ENCODE measurements around the gene USP33. TPM values are rescaled to one million over a fixed set of nuclear protein-coding genes. Genes with fewer than 3 reads are reported as not detected.

Gene USP33
- total and polyA plus RNA-seq, 2 of the 13 experiments (the other 11 are each of a cell fraction or from before 2014, with no cell fraction given), result 32.0 to 49.1 TPM

- TF ChIP-seq ZNF18 (CRISPR knock-in tag; IDR thresholded peaks at IDR 0.05; ENCODE audit: insufficient replicate concordance) (peak; percentile 41), RXRB (CRISPR knock-in tag; IDR thresholded peaks at IDR 0.05; ENCODE audit: borderline replicate concordance) (peak; percentile 27; the same call in 1 of the 2 replicates), GATAD2A (CRISPR knock-in tag; IDR thresholded peaks at IDR 0.05) (peak; percentile 35), ZZZ3 (CRISPR knock-in tag; IDR thresholded peaks at IDR 0.05; ENCODE audit: borderline replicate concordance) (no peak; the same call in 1 of the 2 replicates), MATR3 (CRISPR knock-in tag; IDR thresholded peaks at IDR 0.05) (no peak), HIVEP1 (CRISPR knock-in tag; IDR thresholded peaks at IDR 0.05) (peak; percentile 45; the same call in 1 of the 2 replicates), ZNF407 (CRISPR knock-in tag; IDR thresholded peaks at IDR 0.05; ENCODE audit: not compliant biosample characterization) (no peak), MAZ (IDR thresholded peaks at IDR 0.05; ENCODE audit: borderline replicate concordance, low read depth, low read length) (peak; percentile 91), MAZ (CRISPR knock-in tag; IDR thresholded peaks at IDR 0.05; ENCODE audit: low read depth) (peak; percentile 63), ATF2 (CRISPR knock-in tag; IDR thresholded peaks at IDR 0.05) (0 out of 2 replicates have a peak, but pooled peaks have one; percentile 53), KDM3A (CRISPR knock-in tag; IDR thresholded peaks at IDR 0.05; ENCODE audit: low read depth) (0 out of 2 replicates have a peak, but pooled peaks have one; percentile 25), ISL2 (CRISPR knock-in tag; IDR thresholded peaks at IDR 0.05) (peak; percentile 46; the same call in 1 of the 2 replicates), MIER2 (CRISPR knock-in tag; IDR thresholded peaks at IDR 0.05) (no peak), ZNF260 (CRISPR knock-in tag; IDR thresholded peaks at IDR 0.05; ENCODE audit: borderline replicate concordance, low read depth) (no peak), ZBTB25 (CRISPR knock-in tag; IDR thresholded peaks at IDR 0.05) (0 out of 2 replicates have a peak, but pooled peaks have one; percentile 44), ARHGAP35 (CRISPR knock-in tag; IDR thresholded peaks at IDR 0.05; ENCODE audit: borderline replicate concordance) (no peak)
These were observed 20.1 kb upstream of the USP33 start, which contains the start of gene MIGA1 (continued) for GRCh38 chr1:77779529-77780281.
